ENCODE data around the gene CST4.
A peak's percentile ranks its signal among the peaks of the same experiment; 100 is the strongest.
"Not testable (repeated sequence)": the region's sequence is repeated elsewhere in the genome, so short reads cannot be mapped to it uniquely, and the experiment has no call there.

CST4 gene

DNA sequence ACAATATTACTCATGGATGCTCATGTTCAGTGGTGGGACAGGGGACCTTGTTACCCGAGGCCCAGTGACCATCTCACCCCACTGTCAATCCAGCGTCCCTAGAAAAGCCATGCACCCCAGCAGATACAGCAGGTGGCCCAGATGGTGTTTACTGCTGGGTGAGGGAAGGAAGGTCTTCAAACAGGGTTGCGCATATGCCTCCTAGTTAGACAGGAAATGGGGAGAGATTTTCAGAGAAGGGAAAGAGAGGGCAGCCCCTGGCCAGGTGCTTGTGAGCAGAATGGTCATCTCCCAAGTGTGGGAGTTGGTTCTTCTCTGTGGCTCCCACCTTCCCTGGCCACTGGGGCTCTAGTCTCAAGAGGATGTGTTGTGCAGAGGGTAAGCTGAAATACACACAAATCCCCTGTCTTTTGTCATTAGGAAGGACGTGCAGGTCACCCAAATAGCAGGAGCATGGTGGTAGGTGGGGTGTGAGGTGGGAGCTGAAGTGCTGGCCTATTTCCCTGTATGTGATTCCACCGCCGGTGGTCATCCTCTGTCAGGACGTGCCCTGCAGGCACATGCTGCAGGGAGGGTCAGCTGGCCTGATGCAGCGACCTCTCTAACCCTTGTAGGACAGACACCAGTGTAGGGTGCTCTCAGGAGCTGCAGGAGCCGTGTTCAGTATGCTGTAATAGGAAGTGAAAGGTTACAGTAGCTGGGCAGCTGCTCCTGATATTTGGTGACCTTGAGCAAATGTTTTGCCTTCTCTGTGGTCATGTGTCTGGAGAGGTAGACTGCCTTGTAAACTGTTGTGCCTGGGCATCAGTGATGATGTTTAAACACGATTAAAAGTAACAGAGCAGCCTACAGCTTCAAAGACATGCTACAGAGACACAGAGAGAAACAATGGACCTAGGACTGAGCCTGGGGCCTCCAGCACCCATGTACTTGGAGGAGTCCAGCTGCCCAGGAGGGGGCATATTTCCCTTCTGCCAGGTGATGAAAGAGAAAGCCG, 47.9 kb downstream of the CST4 start:
- DNase-seq (ENCODE audit: low spot score) = peak; percentile 39

DNA sequence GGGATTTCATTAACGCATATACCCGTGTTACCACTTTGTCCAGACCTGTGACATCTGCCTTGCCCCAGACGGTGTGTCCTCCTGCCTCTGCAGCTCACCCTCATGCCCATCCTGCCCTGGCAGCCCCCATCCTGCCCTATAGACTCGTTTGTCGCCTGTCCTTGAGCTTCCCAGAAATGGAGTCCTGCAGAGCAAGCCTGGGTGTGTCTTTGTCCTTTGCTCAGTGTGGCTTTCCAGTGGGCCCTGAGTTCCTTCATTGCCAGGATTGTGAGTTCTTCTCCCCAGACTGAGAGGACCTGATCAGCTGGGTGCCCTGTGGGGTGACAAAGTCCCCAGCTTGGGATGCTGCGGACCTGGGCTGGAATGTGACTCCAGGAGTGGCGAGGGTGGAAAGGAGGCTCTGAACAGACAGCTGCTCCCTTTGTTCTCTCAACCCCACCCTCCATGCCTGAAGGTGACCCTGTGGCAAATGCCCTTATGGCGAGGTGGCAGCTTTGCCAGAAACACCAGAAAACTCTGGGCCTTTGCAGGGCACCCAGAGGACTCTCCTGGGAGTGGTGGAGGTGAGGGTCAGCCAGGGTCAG, 48.7 kb downstream of the CST4 start:
- DNase-seq (ENCODE audit: low spot score) = peak; percentile 32

DNA sequence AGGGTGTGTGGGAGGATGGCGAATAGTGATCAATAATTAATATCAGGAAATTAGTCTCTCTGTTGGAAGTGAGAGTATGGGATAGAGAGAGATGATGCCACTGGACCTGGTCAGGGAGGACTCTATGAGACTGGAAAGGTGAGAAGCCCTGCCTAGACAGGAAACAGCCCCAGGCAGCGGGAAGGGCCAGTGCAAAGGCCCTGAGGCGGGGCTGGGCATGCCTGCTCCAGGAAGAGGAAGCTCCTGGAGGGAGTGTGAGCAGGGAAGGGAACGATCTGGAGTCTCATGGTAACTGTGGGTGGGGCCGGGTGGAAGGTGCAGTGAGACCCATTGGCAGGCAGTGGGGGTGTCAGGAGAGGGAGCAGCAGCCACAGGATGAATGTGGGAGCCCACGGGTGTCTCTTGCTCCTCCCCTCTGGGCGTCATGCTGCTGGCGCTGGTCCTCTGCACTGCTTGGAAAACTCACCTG, 49.3 kb downstream of the CST4 start:
- DNase-seq (ENCODE audit: low spot score) = peak; percentile 41

DNA sequence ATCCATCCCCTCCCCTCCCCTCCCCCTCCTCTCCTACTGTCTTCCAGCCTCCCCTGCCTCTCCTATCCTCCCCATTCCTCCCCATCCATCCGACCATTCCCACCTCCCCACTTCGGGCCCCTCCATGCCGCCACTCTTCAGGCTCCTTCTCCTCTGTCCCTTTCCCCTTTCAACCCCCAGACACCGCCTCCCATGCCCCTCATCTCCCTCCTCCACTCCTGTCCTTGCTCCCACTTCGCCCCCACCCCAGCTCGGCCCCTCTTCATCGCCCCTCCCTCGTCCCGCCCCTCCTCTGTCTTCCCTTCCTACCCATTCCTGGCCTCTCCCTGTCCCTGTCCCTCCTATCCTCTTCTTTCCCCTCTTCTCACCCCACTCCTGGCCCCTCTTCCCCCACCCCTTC, 50.5 kb downstream of the CST4 start:
- DNase-seq (ENCODE audit: low spot score) = no peak

DNA sequence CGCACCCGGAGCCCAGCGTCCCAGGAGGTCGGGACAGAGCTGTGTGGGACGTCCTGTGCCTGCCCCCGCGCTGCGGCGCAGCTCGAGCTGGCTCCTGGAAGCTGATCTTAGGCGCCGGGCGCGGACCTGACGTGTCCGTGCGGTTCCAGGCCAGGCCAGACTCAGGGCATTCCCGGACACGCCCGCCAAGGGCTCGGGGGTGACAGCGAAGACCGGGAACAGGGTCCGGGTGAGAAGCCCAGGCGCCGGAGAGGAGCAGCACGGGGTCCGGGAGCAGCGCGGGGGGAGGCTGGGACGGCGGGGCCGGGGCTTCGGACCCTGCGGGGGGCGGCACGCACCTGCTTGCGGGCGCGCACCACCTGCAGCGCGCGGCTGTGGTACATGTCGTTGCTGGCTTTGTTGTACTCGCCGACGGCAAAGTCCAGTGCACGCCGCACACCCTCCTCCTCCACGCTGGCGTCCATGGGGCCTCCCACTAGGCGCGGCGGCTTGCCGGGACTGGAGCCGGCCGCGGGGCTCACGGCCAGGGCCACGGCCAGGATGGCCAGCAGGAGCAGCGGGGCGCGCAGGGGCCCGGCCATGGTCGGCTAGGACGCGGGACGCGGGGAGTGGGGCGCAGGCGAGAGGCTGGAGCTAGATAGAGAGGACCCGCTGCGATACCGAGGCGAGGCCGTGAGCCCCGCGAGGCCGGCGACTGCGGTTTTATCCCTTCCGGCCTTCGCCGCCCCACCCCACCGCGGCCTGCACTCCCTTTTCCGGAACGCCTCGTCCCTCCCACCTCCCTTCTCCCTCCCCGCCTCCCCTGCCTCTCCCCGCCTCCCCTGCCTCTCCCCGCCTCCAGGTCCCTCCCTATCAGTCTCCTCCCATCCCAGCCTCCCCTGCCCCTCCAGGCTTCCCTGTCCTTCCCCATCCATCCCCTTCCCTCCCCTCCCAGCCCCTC, 51.3 kb downstream of the CST4 start, which contains the start of gene CST3:
Gene CST3, minus strand, starts transcription at position 674 of the 940 bp plus-strand sequence. Its CDS starts 93 bp downstream, at position 581.
- DNase-seq (ENCODE audit: low spot score) = peak; percentile 90

DNA sequence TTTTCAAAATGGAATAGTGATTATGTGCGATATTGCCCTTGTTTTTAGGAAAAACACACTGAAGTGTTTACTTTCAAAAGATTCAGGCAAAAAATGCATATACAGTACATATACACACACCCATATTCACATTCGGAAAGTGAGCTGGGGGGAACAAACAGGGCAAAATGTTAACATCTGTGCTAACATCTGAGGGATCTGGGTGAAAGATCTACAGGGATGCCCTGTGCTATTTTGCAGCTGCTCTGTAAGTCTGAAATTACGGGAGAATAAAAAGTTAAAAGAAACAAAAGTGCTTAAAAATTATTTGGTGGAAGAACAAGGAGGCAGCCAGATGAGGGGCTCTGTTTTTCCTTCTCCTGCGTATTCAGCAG, 51.9 kb downstream of the CST4 start:
- DNase-seq (ENCODE audit: low spot score) = no peak

DNA sequence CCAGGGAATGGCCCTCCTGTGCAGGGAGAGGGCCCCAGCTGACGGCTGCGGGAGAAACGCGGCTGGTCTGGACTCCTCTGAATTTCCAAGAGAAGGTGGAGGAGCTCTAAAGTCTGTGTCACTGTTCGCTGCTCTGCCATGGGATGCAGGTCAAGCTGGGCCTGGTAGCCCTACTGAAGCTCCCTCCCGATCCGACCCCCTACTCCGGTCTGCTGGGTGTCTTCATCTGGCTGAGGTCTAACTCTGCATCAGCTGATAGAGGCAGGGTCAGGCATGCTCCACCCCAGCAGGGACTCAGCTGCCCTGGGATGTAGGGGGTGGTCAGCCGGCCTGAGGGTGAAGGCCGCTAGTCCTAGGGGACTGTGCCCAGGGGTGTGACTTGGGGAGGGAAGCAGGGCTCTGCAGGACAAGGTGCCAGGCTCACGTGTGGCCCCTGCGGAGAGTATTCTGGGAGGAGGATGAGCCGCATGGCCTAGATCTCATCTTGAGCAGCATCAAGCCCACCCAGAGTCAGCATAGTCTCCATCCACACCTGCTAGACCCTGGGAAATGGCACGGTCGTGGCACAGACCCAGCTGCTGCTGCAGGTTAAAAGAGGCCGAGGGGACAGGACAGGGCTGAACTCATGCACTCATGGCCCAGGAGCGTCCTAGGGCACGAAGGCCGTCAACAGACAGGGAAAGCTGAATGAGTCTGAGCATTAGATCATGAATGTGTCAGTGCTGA, 52.5 kb downstream of the CST4 start:
- DNase-seq (ENCODE audit: low spot score) = peak; percentile 45

DNA sequence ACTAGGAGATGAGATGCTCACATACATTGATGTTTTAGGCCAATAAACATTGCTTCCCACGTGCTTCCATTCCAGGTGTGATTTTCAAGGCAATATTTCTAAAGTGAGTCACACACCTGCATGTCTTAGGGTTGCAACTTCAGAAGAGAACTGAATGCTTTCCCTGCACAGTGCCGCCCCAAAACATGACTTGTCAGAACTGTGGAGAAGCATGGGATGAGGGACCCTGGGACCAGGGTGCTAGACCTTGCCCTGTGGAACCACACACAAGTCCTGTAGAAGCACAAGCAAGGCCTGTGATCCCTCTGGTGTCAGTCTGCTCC, 53.1 kb downstream of the CST4 start:
- not testable (repeated sequence) for DNase-seq (ENCODE audit: low spot score)

All from ecto neural progenitor cell (in vitro differentiated cells).